Globus pallidus (tissue), 1 donor: Measurements from ENCODE around the gene ST6GALNAC6.
A peak's percentile ranks its signal among the peaks of the same experiment; 100 is the strongest.
"Not testable (repeated sequence)": the region's sequence is repeated elsewhere in the genome, so short reads cannot be mapped to it uniquely, and the experiment has no call there.

Experiments
- DNase-seq: peaks from one replicate; pipeline ENCODE4 v3.0.0-alpha.2; 2015; ENCODE audit warnings: low spot score

Gene ST6GALNAC6

GRCh38 chr9:127854960-127855359 is 44.4 kb downstream of the ST6GALNAC6 start:
- DNase-seq, result no peak

DNA sequence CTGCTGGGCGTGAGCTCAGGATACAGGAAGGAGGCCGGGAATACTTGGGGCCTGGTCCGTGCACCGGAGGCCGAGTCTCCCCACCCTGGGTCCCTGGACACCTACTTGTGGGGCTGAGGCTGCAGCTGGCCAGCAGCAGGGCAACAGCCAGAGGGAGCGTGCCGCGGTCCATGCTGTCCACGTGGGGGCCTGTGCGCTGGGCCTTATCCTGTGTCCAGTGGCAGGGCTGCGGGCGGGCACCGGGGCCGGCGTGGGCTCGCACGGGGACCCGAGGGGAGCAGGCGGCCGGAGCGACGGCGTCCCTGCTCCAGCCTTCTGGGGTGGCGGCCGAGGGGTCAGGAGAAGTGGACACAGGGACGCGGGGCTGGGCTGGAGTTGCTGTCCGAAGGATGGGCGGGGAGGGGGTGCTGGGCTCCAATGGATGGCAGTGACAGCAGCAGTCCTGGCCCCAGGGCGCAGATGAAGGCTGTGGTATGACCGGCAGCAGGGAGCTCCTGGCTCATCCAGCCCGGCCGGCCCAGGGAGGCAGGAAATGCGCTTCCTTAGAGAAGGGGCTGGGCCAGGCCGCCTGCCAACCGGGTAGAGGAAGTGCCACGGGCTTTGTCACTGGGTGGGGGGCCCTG is 45.1 kb downstream of the ST6GALNAC6 start, which contains the start of gene ENG:
TSS of gene ENG (minus strand) at position 475 of the 623 bp plus-strand sequence. CDS start at position 172, 303 bp downstream.
- DNase-seq, result peak; percentile 36

DNA sequence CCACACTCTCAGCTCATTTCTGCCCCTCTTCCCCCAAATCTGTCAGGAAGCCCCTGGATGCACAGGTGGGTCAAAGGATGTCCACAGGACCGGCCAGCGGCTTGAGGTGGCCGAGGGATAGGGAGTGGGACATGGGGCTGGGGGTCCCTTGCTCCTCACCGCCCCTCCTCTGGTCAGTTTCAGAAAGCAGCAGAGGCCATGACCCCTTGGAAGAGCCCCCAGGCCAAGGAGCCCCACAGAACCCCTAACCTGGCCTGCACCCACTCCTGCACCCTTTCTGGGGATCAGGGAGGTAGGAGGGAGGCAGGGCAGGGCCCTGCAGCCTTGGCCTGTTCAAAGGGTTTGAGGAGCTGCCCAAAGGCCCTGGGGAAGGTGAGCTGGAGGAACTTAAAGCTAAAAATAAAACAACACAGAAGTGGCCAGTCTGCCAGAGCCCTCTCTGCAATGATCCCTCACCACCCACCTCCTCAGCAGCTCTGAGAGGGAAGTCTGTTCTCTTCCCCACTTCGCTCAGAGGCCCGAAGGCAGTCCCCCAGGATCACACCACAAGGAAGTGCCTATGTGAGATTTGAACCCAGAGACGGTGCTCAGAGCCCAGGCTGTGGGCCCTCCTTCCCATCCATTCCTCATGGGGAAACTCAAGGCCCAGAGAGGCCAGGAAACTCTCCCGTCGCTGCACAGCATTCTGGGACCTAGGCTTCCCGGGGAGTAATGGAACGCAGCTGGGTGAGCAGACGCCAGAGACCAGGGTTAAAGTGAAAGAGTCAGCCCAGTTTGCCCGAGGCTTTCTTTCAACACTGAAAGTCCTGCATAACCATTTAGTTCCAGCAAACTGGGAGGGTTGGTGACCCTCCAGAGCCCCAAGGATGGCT is 45.9 kb downstream of the ST6GALNAC6 start:
- no peak for DNase-seq

DNA sequence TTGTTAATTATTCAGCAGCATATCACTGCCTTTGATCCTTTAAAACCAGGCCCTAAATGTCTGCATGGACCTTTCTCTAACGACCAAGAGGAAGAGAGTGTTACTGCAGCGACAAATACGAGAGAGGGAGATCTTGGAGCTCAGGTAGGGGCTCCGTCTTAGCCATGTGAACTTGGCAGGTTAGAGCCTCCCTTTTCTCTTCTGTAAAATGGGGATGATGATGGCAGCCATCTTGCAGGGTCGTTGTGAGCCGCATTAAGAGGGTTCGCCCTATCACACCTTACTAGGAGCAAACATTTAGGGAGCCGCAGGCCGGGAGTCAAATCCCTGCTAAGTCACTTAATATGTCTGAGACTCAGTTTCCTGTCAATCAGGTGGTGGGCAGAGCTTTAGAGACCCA is 46.6 kb downstream of the ST6GALNAC6 start:
- DNase-seq, result no peak

- DNase-seq, result no peak
Measured at GRCh38 chr9:127850286-127850830, 49.0 kb downstream of the ST6GALNAC6 start.

DNA sequence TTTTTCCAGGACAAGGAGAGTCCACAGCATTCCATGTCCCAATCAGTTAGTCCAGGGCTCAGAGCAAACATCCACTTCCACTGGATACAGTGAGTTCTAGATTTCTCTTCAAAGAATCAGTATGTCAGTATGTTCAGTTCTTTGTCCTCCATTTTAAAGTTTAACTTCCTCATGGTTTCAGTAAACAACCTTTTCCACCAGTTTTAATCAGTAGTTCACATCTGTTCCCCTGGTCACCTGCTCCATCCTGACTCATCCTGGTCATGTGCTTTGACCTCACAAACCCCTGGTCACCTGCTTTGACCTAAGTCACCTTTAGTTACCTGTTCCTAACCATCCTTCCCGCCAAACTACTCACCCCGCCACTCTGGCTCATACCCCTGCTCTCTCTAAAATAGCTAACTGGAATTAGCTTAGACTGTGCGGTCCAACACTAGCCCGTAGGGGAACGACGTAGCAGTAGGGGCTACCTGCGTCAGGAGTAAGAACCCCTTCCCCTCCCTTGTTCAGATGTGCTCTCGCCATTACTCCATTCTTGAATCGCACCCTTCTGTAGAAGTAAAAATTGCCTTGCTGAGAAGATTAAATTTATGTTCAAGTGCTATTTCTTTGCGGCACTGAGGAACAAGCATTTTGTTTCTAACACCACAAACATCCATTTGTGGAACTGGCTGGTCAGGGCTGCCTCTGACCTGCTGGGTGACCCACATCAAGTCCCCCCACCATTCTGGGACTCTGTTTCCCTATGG is 50.5 kb downstream of the ST6GALNAC6 start:
- no peak for DNase-seq

- DNase-seq, result no peak
Measured at GRCh38 chr9:127847833-127848755, 51.3 kb downstream of the ST6GALNAC6 start.

GRCh38 chr9:127847178-127847510 is 52.3 kb downstream of the ST6GALNAC6 start:
- DNase-seq, result no peak

GRCh38 chr9:127846443-127847177 is 52.8 kb downstream of the ST6GALNAC6 start:
- no peak for DNase-seq

DNA sequence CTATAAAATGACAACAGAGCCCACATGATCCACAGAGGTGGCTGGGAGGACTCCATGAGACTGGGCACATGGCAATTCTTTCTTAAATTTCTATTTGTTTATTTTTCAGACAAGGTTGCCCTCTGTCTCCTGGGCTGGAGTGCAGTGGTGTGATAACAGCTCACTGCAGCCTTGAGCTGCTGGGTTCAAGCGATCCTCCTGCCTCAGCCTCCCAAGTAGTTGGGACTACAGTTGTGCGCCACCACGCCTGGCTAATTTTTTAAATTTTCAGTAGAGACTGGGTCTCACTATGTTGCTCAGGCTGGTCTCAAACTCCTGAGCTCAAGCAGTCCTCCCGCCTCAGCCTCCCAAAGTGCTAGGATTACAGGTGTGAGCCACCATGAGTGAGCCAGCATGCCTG is 53.8 kb downstream of the ST6GALNAC6 start:
- not testable (repeated sequence) for DNase-seq

DNA sequence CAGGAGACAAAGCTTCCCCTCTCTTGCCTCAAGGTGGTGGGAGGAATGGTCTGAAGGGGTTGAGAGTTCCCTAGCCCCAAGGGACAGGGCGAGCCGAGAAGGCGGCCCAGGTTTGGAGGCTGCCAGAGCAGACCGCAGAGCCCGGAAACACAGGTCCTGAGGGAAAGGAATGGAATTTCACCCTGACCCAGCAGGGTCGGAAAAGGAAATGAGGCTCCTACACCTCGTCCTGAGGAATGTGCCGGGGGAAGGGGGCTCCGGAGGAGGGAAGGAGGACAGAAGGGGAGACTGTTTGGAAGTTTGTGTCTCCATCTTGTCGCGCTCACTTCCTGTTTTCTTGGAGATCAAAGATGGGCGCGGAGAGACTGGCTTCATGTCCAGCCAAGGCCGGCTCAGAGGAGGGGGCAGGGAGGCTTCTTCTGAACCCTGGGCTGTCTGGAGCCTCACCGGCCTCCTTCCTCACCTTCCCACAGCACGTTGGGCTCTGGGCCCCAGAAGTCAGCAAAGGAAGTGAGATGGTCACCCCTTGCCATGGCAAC is 54.5 kb downstream of the ST6GALNAC6 start:
- no peak for DNase-seq

GRCh38 chr9:127841087-127841835 is 58.1 kb downstream of the ST6GALNAC6 start:
- DNase-seq, result no peak

DNA sequence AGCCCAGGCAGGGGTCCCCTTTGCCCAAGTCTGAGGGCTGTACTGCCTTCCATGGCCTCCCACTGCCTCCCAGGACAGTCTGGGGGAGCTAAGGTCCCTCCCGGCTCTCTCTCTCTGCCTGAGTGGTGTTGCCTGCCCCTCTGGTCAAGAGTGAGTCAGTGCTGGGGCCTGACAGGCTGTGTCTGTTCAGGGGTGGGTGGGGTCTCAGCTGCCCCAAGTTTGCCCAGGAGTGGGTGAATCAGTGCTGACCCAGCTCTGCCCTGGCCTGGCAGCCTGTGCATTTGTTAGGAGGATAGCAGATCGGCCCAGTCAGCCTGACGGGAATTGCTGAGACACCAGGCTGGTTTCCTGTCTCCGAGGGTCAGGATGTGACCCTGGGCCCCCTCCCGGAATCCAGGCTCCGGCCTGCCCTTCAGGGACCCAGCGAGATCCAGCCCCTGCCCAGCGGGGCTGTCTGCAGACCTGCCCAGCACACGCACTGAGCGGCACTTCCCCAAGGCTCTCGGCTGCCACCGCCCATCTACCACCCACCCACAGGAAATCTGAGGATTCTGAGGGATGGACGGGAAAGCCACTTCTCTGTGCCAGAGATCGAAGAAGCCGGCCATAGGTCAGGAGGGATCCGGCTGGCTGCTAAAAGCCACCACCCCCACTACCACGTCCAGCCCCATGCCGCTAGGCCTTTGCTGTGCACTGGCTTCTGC is 60.9 kb downstream of the ST6GALNAC6 start:
- DNase-seq, result no peak

GRCh38 chr9:127837346-127837745 is 62.1 kb downstream of the ST6GALNAC6 start:
- DNase-seq, result no peak

- DNase-seq, result not testable (repeated sequence)
Measured at GRCh38 chr9:127836561-127836960, 62.8 kb downstream of the ST6GALNAC6 start.

DNA sequence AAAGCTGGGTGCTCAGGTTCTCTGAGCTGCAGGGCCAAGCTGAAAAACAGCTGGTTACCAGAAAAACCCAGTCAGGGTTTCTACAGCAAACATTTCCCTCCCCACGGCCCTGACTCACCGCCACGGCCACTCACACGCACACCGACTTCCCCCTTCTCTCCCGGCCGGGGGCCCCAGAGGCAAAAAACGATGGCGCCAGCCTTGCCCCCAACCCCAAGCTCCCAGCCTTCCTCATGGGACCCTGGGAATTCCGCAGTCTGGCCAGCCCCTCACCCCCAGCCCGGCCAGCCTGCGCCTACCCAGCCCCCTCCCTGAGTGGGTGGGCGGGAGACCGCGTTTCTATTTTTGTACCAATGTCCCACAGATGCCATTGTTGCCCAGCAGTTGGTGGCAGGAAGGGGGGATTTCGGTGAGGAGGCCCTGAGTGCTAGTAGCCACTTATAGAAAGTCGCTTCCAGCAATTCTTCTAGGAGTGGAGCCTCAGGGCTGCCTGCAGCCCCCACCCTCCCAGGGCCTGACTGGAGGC is 63.3 kb downstream of the ST6GALNAC6 start:
- no peak for DNase-seq
